CD4-positive, CD25-positive, alpha-beta regulatory T cell (primary cell): ENCODE data around the gene ELK3. TPM values are rescaled to one million over a fixed set of nuclear protein-coding genes. Genes with fewer than 3 reads are reported as not detected.

Experiments
- ATAC-seq, 2 donors: fragments of 150-1000 bp; cut with Tn5 transposase; one replicate each; pipeline ENCODE4 v1.10.0; 2021; ENCODE audit warnings: low read depth in 2 of 2, moderate number of reproducible peaks in 2 of 2, moderate library complexity in 1 of 2
- DNase-seq, 3 donors: peaks; one replicate each; pipeline versions ENCODE4 v3.0.0 to v3.0.0-alpha.2; 2012 to 2022; ENCODE audit warnings: mixed read lengths in 1 of 3
- H3K27ac ChIP-seq: one replicate; pipeline ENCODE4 v1.7.0; 2013; ENCODE audit warnings: mild to moderate bottlenecking, low read length; ENCODE audit not compliant: insufficient read depth, poor library complexity, severe bottlenecking
- H3K27me3 ChIP-seq: one replicate; pipeline ENCODE4 v1.7.0; 2013; ENCODE audit warnings: low read length; ENCODE audit not compliant: control insufficient read depth, insufficient read depth
- H3K36me3 ChIP-seq: one replicate; pipeline ENCODE4 v1.7.0; 2013; ENCODE audit warnings: mild to moderate bottlenecking, low read length, moderate library complexity; ENCODE audit not compliant: control insufficient read depth, insufficient read depth
- H3K4me1 ChIP-seq: 2 replicates; pipeline ENCODE4 v1.7.0; 2013; ENCODE audit warnings: mild to moderate bottlenecking, low read length; ENCODE audit not compliant: insufficient read depth, control insufficient read depth, poor library complexity, severe bottlenecking
- H3K4me3 ChIP-seq: one replicate; pipeline ENCODE4 v1.7.0; 2013; ENCODE audit warnings: low read depth, mild to moderate bottlenecking, low read length, moderate library complexity
- H3K9me3 ChIP-seq, 2 experiments: 1 replicate in 1 of 2; 2 replicates in 1 of 2; pipeline ENCODE4 v1.7.0; 2013; ENCODE audit warnings: low read length in 2 of 2, mild to moderate bottlenecking in 1 of 2, moderate library complexity in 1 of 2; ENCODE audit not compliant: control insufficient read depth in 2 of 2
- H3K27ac Mint-ChIP-seq, 3 donors: one replicate each; pipeline ENCODE4 v1.8.0; 2020 to 2022; ENCODE audit warnings: mild to moderate bottlenecking in 3 of 3, mixed read lengths in 3 of 3, moderate library complexity in 2 of 3
- H3K27me3 Mint-ChIP-seq: one replicate; pipeline ENCODE4 v1.8.0; 2022; ENCODE audit warnings: mild to moderate bottlenecking, mixed read lengths
- H3K36me3 Mint-ChIP-seq: one replicate; pipeline ENCODE4 v1.8.0; 2020; ENCODE audit warnings: mixed read lengths
- H3K4me1 Mint-ChIP-seq, 4 donors: one replicate each; pipeline ENCODE4 v1.8.0; 2020 to 2022; ENCODE audit warnings: mixed read lengths in 4 of 4, mild to moderate bottlenecking in 1 of 4
- H3K4me3 Mint-ChIP-seq, 4 donors: one replicate each; pipeline ENCODE4 v1.8.0; 2020 to 2022; ENCODE audit warnings: mild to moderate bottlenecking in 4 of 4, mixed read lengths in 4 of 4, moderate library complexity in 3 of 4
- H3K9me3 Mint-ChIP-seq, 7 donors: one replicate each; pipeline ENCODE4 v1.8.0; 2020 to 2022; ENCODE audit warnings: mixed read lengths in 7 of 7, mild to moderate bottlenecking in 3 of 7, moderate library complexity in 2 of 7
- polyA plus RNA-seq, 4 donors: library from polyadenylated mRNA; unstranded; fragments of 300-500 nt; fragmentation: Illumina TruSeq; gene quantifications; one replicate each; pipeline ENCODE4 v1.2.3, GENCODE V29; 2021
- total RNA-seq: library from RNA; stranded (reverse); gene quantifications from one replicate; pipeline ENCODE4 v1.2.3, GENCODE V29; 2022

ELK3 gene
- total and polyA plus RNA-seq, 5 donors from 2014 or later = 33.4 to 84.7 (median 39.3) TPM

DNA sequence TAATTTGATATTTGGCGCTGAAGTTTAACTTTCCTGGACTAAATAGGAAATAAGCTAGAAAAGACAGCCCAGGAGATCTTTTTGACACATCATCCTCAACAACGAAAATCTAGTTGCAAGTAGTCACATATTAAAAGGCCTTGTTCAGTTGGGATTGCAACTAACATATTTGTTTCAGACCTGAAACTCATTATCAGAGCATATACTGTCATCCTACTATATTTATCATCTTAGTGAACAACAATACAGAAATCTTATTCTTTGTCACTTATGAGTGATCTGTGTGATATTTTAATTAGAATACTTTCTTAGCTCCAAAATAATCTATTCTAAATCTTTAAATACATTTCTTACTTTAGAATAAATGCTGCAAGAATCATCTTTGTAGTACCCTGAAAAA is 72.1 kb downstream of the ELK3 start:
- ATAC-seq = no peak
- H3K27me3 Mint-ChIP-seq = no peaks in the 10 kb centered on the region
- Histone ChIP-seq H3K9me3 (no peaks in the 10 kb centered on the region), H3K4me1 (no peaks in the 10 kb centered on the region), H3K27me3 (no peaks in the 10 kb centered on the region), H3K27ac (peak overlapping the region; percentile 36), H3K36me3 (peaks cover 68% of the 10 kb centered on the region), H3K4me3 (no peak overlapping the region)
- peak overlapping the region in 1 of 3 donors; percentile 14 for H3K27ac Mint-ChIP-seq
- H3K36me3 Mint-ChIP-seq = peaks cover 34% of the 10 kb centered on the region
- no peaks in the 10 kb centered on the region for H3K9me3 Mint-ChIP-seq
- no peak overlapping the region for H3K4me3 Mint-ChIP-seq
- peaks cover 26 to 31% (median 29%) of the 10 kb centered on the region in 4 donors for H3K4me1 Mint-ChIP-seq
- DNase-seq = no peak

DNA sequence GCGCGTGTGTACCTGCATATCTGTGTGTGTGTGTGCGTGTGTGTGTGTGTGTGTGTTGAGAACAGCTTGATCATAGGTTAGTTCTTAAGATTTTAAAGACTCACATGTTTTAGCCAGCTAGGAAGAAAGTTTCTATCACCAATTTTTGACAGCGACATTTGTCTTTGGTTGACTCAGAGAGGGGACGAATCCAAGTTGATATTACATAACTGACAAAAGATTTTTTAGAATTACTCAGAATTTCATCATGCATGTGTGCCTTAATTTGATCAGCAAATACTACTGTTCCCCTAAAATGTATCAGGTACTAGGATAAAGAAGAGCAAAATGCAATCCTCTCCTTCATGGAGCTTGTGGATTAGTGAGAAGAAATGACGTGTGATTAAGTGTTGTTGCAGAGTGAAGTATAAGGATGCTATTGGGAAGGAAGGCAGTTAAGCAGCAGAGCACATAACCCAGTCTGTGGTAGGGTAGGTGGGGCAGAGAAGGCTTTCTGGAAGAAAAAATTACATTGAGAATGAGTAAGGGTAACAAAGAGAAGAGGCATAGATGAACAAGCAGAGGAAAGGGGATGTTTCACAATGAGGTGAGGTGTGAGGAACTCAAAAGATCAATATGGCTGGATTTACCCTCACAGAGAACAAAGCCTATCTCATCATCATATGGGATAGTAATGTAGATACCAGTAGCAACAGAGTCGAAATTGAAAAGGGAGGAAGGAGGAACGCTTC is 77.5 kb downstream of the ELK3 start:
- Histone ChIP-seq H3K4me3 (no peak overlapping the region), H3K4me1 (no peaks in the 10 kb centered on the region), H3K36me3 (peaks cover 67% of the 10 kb centered on the region), H3K9me3 (no peaks in the 10 kb centered on the region), H3K27me3 (no peaks in the 10 kb centered on the region), H3K27ac (no peak overlapping the region)
- peaks cover 34% of the 10 kb centered on the region for H3K36me3 Mint-ChIP-seq
- ATAC-seq (no peak), DNase-seq (no peak)
- no peaks in the 10 kb centered on the region for H3K27me3 Mint-ChIP-seq
- H3K9me3 Mint-ChIP-seq = peaks cover 0 to 1% (median 0%) of the 10 kb centered on the region in 7 donors
- peaks cover 10 to 37% (median 32%) of the 10 kb centered on the region in 4 donors for H3K4me1 Mint-ChIP-seq
- H3K4me3 Mint-ChIP-seq = no peak overlapping the region
- H3K27ac Mint-ChIP-seq = peak overlapping the region; percentile 1 to 15 (median 7)

DNA sequence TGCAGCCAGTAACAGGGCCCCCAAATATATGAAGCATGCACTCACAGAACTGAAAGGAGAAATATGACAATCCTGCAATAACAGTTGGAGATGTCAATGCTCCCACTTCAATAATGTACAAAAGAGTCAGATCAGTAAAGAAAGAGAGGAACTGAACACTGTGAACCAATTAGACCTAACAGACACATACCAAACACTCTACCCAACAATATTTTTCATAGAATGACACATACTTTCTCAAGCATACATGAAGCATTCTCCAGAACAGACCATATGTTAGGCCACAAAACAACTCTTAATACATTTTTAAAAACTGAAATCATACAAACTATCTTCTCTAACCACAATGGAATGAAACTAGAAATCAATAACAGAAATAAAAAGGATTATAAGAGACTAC is 80.2 kb downstream of the ELK3 start:
- H3K9me3 Mint-ChIP-seq = peaks cover 0 to 1% (median 0%) of the 10 kb centered on the region in 7 donors
- ATAC-seq (no peak), DNase-seq (no peak)
- Histone ChIP-seq H3K36me3 (peaks cover 57% of the 10 kb centered on the region), H3K27ac (no peak overlapping the region), H3K4me1 (no peaks in the 10 kb centered on the region), H3K9me3 (no peaks in the 10 kb centered on the region), H3K4me3 (no peak overlapping the region), H3K27me3 (no peaks in the 10 kb centered on the region)
- no peaks in the 10 kb centered on the region for H3K27me3 Mint-ChIP-seq
- H3K27ac Mint-ChIP-seq = peak overlapping the region in 2 of 3 donors; percentile 62 to 89
- peak overlapping the region in 1 of 4 donors; percentile 13 for H3K4me3 Mint-ChIP-seq
- peaks cover 6 to 28% (median 25%) of the 10 kb centered on the region in 4 donors for H3K4me1 Mint-ChIP-seq
- H3K36me3 Mint-ChIP-seq = peaks cover 48% of the 10 kb centered on the region

DNA sequence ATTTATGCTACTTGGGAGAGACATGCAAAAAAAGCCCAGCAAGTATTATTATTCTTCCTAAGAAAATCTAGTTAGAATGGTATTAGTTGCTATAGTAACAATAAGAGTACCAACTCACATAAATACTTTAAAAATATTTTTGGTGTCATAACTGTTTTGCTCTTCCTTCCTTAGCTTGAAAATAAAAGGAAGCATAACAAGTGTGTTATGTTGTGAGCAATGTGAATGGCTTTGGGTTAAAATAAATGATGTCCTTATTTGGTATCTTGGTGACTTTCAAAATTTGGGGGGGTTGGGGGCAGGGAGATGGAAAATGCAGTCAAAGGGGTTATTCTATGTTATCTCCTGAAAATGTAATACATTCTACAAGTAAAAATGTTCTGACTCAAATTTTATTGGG is 91.0 kb downstream of the ELK3 start:
- Mint-ChIP-seq H3K4me3 (no peak overlapping the region), H3K36me3 (peaks cover 52% of the 10 kb centered on the region), H3K27ac (peak overlapping the region in 2 of 3 donors; percentile 63 to 67), H3K9me3 (no peaks in the 10 kb centered on the region), H3K4me1 (peaks cover 6 to 13% (median 8%) of the 10 kb centered on the region in 4 donors), H3K27me3 (no peaks in the 10 kb centered on the region)
- peaks cover 91% of the 10 kb centered on the region for H3K36me3 ChIP-seq
- no peaks in the 10 kb centered on the region for H3K27me3 ChIP-seq
- H3K4me1 ChIP-seq = no peaks in the 10 kb centered on the region
- H3K27ac ChIP-seq = no peak overlapping the region
- H3K9me3 ChIP-seq = no peaks in the 10 kb centered on the region
- DNase-seq (no peak), ATAC-seq (no peak)
- no peak overlapping the region for H3K4me3 ChIP-seq

DNA sequence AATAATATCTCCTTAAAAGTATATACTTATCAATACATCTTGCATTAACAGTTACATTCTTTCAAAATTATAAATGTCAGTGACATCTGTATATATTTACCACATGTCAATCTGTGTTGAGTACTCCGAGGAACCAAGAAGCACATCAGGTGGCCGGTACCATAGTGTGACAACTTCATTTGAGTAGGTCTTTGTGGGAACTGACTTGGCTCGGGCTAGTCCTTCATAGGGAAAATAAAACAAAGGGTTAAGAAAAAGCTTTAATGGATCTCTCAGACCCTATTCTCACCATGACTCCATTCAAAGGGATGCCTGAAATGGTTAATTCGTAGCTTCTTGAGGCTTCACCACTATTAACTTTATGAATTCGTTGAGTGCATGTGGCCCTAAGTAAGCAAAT is 94.9 kb downstream of the ELK3 start:
- no peaks in the 10 kb centered on the region for H3K9me3 Mint-ChIP-seq
- H3K27me3 Mint-ChIP-seq = no peaks in the 10 kb centered on the region
- peaks cover 12 to 24% (median 14%) of the 10 kb centered on the region in 4 donors for H3K4me1 Mint-ChIP-seq
- no peak overlapping the region for H3K4me3 Mint-ChIP-seq
- ATAC-seq (no peak), DNase-seq (no peak)
- H3K4me3 ChIP-seq = no peak overlapping the region
- no peaks in the 10 kb centered on the region for H3K27me3 ChIP-seq
- H3K27ac Mint-ChIP-seq = no peak overlapping the region
- no peaks in the 10 kb centered on the region for H3K9me3 ChIP-seq
- H3K27ac ChIP-seq = no peak overlapping the region
- peaks cover 36% of the 10 kb centered on the region for H3K36me3 Mint-ChIP-seq
- no peaks in the 10 kb centered on the region for H3K4me1 ChIP-seq
- peaks cover 75% of the 10 kb centered on the region for H3K36me3 ChIP-seq

DNA sequence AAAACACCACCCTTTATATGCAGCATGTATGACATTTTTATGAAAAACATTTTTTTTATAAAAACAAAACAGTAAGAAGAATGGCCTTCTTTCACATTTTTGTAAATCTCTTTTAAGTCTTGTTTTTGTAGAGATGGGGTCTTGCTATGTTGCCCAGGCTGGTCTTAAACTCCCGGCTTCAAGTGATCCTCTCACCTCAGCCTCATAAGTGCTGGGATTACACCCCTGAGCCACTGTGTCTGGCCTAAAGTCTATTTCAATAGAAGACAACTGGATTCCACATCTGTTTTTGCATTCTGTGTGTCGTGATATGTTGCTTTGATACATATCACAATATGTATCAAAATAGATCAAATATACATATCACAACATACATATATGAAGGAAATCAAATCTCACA is 98.9 kb downstream of the ELK3 start:
- Histone ChIP-seq H3K4me1 (peaks cover 17% of the 10 kb centered on the region), H3K27ac (no peak overlapping the region), H3K4me3 (no peak overlapping the region), H3K9me3 (no peaks in the 10 kb centered on the region), H3K36me3 (peaks cover 59% of the 10 kb centered on the region), H3K27me3 (no peaks in the 10 kb centered on the region)
- Mint-ChIP-seq H3K36me3 (peaks cover 25% of the 10 kb centered on the region), H3K9me3 (no peaks in the 10 kb centered on the region), H3K27me3 (no peaks in the 10 kb centered on the region), H3K4me1 (peaks cover 24 to 41% (median 29%) of the 10 kb centered on the region in 4 donors), H3K4me3 (no peak overlapping the region), H3K27ac (no peak overlapping the region)
- ATAC-seq = no peak
- DNase-seq = no peak

DNA sequence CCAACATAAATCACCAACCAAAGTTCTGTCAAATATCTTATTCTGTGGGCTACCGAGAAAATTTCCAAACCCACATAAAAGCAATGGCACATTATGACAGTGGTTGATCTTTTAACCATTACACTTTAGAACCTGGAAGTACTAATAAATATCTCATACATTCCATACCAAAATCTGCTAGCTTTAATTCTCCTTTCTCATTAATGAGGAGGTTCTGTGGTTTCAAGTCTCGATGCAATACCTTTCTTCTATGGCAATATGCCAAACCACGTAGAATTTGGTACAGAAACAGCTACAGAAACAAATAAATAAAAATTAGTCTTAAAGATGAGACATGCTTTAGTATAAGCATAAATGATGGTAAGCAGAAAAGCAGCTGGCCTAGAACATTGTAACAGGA is 100.7 kb downstream of the ELK3 start:
- H3K4me3 ChIP-seq = peak overlapping the region; percentile 16
- DNase-seq (peak in 2 of 3 donors; percentile 16 to 22), ATAC-seq (no peak)
- peaks cover 57% of the 10 kb centered on the region for H3K36me3 ChIP-seq
- Mint-ChIP-seq H3K4me3 (no peak overlapping the region), H3K4me1 (peaks cover 23 to 49% (median 28%) of the 10 kb centered on the region in 4 donors), H3K36me3 (peaks cover 21% of the 10 kb centered on the region), H3K27me3 (no peaks in the 10 kb centered on the region), H3K9me3 (no peaks in the 10 kb centered on the region), H3K27ac (peak overlapping the region in 2 of 3 donors; percentile 15 to 52)
- H3K9me3 ChIP-seq = no peaks in the 10 kb centered on the region
- peaks cover 17% of the 10 kb centered on the region for H3K4me1 ChIP-seq
- H3K27me3 ChIP-seq = no peaks in the 10 kb centered on the region
- no peak overlapping the region for H3K27ac ChIP-seq
